Activated naive CD4-positive, alpha-beta T cell treated with anti-CD3 and anti-CD28 coated beads, Interleukin-2, amount 50 U/mL, for 72 hours (primary cell): ENCODE measurements around the gene ZCCHC7. TPM values are rescaled to one million over a fixed set of nuclear protein-coding genes. Genes with fewer than 3 reads are reported as not detected.
"Not testable (repeated sequence)": the region's sequence is repeated elsewhere in the genome, so short reads cannot be mapped to it uniquely, and the experiment has no call there.

Source experiments
- ATAC-seq, 2 donors: fragments of 150-1000 bp; cut with Tn5 transposase; 2 replicates each; pipeline ENCODE4 v1.10.0; 2021; ENCODE audit warnings: mild to moderate bottlenecking in 2 of 2, moderate library complexity in 2 of 2
- DNase-seq, 2 donors: peaks; one replicate each; pipeline ENCODE4 v3.0.0; 2021 to 2022; ENCODE audit warnings: low spot score in 2 of 2
- H3K27ac Mint-ChIP-seq, 2 donors: one replicate each; pipeline ENCODE4 v1.8.0; 2022; ENCODE audit warnings: mild to moderate bottlenecking in 2 of 2, mixed read lengths in 2 of 2
- H3K36me3 Mint-ChIP-seq, 2 donors: one replicate each; pipeline ENCODE4 v1.8.0; 2022; ENCODE audit warnings: mixed read lengths in 2 of 2
- H3K9me3 Mint-ChIP-seq, 2 donors: one replicate each; pipeline ENCODE4 v1.8.0; 2022; ENCODE audit warnings: mixed read lengths in 2 of 2
- total RNA-seq, 2 donors: library from RNA; stranded (reverse); gene quantifications; one replicate each; pipeline ENCODE4 v1.2.3, GENCODE V29; 2022

ZCCHC7 gene
- total RNA-seq, 2 donors from 2014 or later: 25.1 to 29.1 TPM

DNA sequence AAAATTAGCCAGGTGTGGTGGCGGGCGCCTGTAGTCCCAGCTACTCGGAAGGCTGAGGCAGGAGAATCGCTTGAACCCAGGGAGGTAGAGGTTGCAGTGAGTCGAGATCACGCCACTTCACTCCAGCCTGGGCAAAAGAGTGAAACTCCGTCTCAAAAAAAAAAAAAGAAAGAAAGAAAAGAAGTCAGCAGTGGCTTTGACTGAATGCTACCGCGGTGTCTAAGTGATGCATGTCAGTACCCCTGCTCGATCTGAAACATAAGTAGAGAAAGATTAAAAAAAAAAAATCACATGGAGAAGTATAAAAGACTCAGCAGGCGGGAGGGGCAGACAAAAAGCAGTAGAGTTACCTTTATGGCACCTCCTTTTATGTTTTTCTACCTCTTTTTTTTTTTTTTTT lies 182.9 kb downstream of the ZCCHC7 start:
- peaks cover 7 to 17% of the 10 kb centered on the region in 2 donors for H3K36me3 Mint-ChIP-seq
- peak overlapping the region; percentile 36 to 88 for H3K27ac Mint-ChIP-seq
- not testable (repeated sequence) for H3K9me3 Mint-ChIP-seq, ATAC-seq, DNase-seq

DNA sequence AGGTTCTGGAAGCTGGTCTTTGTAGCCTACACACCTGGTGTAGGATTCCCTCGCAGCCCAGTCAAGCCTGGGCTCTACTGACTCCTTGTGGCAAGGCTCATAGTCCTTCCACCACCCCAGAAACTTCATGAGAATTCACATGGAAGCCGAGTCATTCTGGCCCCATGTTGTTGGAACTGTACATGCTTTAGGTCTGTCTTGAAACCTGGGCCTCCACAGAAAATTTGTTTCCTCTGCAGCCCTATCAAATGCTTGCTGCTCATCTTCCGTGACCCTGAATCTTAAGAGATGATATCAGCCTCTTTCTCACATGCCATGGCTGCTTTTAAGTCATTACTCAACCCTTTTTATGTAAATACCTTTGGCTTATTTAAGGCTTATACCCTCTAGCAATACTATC lies 188.8 kb downstream of the ZCCHC7 start:
- ATAC-seq: peak; percentile 49 to 66
- Mint-ChIP-seq H3K9me3 (no peaks in the 10 kb centered on the region), H3K36me3 (peaks cover 3 to 7% of the 10 kb centered on the region in 2 donors), H3K27ac (peak overlapping the region in 1 of 2 donors; percentile 14)
- no peak for DNase-seq

DNA sequence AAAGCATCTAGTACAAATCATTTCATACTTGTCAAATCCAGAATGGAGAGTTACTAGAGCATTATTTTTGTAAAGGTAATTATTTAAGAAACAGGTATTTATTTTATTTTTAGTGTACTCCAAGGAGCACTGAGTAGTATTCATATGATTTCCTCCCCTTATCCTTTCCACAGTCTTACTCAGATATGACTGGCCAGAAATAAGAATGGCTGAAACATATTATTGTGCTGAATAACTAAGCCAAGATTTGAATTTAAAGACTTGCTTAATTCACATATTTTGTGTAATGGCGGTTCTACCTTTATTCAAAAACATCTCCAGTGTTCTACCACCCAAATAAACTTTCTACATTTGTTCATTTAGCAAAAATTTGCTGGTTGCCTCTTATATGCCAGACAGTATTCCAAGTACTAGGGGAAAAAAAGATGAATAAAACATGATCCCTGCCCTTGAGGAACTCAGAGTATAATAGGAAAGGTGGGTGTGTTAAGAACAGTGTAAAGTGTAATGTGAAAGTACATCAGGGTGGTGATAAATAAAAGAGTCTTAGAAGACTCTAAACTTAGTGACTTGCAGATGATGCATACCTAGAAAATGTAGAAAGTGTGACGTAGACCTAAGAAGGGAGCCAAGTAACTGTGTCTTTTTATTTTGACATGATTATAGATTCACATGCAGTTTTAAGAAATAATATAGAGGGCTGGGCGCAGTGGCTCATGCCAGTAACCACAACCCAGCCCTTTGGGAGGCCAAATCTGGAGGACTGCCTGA lies 191.7 kb downstream of the ZCCHC7 start:
- no peak overlapping the region for H3K27ac Mint-ChIP-seq
- no peaks in the 10 kb centered on the region for H3K36me3 Mint-ChIP-seq
- DNase-seq (no peak), ATAC-seq (no peak)
- H3K9me3 Mint-ChIP-seq: no peaks in the 10 kb centered on the region

DNA sequence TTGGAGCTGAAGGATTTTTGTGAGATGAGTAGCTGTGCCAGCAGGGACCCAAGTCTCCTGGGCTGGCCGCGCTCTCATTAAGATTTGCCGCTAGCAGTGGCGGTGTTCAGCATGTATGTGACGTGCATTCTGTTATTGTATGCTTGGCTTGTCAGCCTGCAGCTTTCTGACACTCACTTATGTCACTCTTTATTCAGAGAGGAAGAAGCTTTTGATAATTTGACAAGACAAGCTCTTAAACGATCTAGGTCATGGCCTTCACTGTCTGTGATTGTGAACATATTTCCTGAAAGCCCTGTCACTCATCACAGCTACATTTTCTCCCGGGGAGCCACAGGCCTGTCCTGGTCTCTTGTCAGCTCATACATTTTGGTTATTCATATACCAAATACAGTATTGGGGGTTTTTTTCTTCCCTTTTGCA lies 203.9 kb downstream of the ZCCHC7 start:
- Mint-ChIP-seq H3K36me3 (peaks cover 0 to 15% of the 10 kb centered on the region in 2 donors), H3K27ac (no peak overlapping the region), H3K9me3 (no peaks in the 10 kb centered on the region)
- ATAC-seq: no peak
- DNase-seq: no peak

DNA sequence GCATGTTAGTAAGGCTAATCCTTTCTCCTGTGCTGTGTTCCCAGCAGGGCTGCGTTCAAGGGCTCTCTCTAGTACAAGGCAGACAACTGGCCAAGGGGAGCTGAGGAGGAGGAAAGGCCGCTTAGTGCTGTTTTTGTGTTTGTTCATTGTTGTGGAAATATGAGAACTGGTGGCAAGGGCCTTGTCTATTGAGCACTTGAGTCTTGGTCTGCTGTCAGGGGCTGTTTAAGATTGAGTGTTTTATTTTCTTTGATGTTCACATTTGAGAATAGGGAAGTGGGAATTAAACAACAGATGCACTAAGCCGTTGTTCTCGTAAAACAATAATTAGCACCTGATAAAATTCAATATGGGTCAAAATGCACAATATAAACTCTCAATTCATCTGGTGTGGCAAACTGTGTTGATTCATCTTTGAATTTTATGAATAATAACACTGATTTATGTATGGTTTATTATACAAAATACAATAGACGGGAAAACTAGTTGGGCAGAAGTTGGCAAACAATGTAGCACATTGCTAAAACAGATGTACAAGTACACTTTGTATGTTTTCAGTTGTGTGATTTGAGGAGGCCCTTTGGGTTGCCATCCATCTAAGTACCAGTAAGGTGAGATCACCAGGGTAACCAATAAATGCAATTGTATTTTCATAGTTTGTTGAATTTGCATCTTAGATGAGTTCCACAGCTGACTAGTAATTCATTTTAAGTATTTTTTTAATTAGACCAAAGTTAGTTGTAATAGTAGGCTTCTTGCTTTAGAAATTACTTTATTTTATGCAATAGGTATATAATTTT lies 204.5 kb downstream of the ZCCHC7 start:
- H3K27ac Mint-ChIP-seq: no peak overlapping the region
- no peak for DNase-seq
- no peaks in the 10 kb centered on the region for H3K9me3 Mint-ChIP-seq
- peaks cover 0 to 10% of the 10 kb centered on the region in 2 donors for H3K36me3 Mint-ChIP-seq
- ATAC-seq: no peak

DNA sequence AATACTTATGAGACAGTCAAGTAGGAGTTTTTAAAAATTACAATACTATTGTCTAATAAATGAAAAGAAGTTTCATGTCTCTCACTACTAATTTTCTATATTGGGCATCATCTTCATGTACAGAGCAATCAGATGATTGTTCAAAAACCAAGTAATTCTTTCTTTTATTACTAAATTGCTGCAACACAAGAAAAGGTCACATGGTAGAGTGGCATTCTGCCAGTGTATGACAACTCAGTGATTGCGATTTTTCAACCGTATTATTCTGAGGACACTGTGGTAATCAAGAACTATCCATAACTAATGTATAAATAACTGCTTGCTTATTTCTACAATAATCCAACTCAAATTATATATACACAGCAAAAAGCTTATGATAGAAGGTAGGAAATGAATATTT lies 205.4 kb downstream of the ZCCHC7 start:
- Mint-ChIP-seq H3K27ac (no peak overlapping the region), H3K9me3 (no peaks in the 10 kb centered on the region), H3K36me3 (peaks cover 0 to under 1% of the 10 kb centered on the region in 2 donors)
- DNase-seq (no peak), ATAC-seq (no peak)

DNA sequence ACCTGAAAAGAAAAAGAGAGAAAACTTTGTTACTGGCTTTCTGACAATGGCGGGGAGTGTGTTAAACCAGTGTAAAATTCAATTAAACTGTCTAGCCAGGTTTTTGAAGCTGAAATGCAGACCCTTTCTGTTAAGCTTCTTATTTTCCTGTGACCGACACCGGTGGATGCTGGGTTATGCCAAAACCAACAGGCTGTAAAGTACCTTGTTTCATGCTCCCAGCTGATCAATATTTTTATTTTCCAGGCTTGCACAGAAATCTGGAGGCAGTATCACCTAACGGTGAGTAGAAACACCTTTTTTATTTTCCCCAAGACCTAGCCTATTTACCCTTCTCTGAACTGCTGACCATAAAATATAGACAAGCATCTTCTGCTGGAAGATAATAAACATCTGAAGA lies 207.2 kb downstream of the ZCCHC7 start:
- no peak overlapping the region for H3K27ac Mint-ChIP-seq

DNA sequence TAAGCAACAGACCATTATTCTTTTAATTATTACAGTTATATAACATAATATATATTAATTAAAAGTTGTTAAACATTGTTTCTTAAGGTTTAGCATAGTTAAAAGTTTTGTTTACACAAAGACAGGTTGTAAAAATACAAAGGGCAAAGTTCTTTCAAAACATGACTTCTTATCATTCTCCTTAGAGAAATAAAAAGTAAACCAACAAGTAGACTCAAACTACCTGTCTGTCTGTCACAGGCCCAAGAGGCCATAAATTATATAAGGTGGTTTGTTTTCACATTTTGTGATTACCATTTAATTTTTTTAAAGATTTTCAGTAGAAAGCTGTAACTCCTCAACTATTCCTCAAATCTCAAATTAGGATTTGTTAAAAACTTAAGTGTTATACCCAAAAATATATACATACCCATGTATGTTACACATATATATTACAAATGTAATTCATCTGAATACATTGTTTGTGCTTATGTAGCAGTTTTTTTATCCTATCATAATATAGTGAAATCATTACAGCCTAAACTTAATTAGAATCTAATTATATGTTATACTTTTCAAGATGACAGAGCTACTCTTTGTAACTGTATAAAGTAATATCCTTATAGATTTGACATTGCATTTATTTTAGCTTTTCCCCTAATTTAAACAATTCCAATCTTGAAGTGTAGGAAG lies 208.3 kb downstream of the ZCCHC7 start:
- H3K36me3 Mint-ChIP-seq: no peaks in the 10 kb centered on the region
- no peak overlapping the region for H3K27ac Mint-ChIP-seq
- ATAC-seq: no peak
- DNase-seq: no peak
- no peaks in the 10 kb centered on the region for H3K9me3 Mint-ChIP-seq

More for the DNA sequence above, 207.2 kb downstream of the ZCCHC7 start:
- no peak for ATAC-seq
- no peak for DNase-seq
- no peaks in the 10 kb centered on the region for H3K36me3 Mint-ChIP-seq
- no peaks in the 10 kb centered on the region for H3K9me3 Mint-ChIP-seq

DNA sequence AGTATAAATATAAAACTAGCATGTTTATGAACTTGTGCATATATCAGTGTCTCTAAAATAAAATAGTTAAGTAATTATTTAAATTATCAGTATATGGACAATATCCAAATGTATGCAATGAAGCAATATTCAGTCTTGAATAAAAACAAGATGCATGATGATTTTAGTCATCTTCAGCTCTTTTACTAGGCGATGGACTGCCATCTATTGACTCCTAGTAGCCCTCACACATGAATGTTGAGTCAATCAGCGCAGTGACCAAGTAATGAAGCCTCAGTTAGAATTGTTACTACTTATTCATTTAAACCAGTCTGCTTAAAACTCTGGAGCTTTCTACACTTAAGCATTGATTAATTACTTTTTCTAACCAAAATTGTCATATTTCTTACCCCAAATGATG lies 209.2 kb downstream of the ZCCHC7 start:
- Mint-ChIP-seq H3K9me3 (no peaks in the 10 kb centered on the region), H3K27ac (no peak overlapping the region), H3K36me3 (no peaks in the 10 kb centered on the region)
- ATAC-seq (no peak), DNase-seq (no peak)

DNA sequence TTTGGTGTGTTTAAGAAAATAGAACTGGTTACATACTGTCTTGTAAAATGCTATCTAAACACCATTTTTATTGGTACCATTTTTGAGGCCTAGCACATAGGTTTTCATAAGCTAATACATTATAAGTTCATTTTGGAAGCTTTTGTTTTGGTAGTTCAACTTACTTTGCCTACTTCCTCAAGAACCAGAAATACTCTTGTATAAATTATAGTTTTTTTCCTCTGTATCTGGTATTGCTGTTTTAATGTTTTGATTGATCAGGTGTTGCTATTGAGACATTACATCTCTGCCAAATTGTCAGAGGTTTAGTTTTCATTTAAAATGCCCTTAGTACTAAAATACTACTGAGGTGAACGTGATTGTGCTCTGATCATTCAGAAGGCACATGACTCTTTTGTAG lies 211.5 kb downstream of the ZCCHC7 start:
- H3K27ac Mint-ChIP-seq: no peak overlapping the region

DNA sequence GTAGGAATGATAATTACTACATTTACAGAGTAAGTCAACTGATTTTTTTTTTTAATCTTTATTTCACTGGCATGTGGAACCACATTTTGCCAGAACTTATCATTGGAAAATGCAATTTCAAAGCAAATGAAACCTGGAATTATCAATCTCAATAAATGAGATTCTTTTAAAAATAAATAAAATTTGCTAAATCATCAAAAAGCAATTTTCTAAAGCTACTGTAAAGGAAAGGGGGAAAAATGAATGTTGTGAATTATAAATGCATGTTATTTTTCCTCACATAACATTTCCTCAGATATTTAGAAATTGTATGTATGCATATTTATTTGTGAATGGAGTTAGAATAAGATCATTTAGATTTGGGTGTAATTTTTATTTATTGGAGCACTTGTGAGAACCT lies 212.2 kb downstream of the ZCCHC7 start:
- DNase-seq (no peak), ATAC-seq (no peak)
- H3K27ac Mint-ChIP-seq: no peak overlapping the region
- no peaks in the 10 kb centered on the region for H3K36me3 Mint-ChIP-seq
- no peaks in the 10 kb centered on the region for H3K9me3 Mint-ChIP-seq

More for the DNA sequence above, 211.5 kb downstream of the ZCCHC7 start:
- Mint-ChIP-seq H3K36me3 (no peaks in the 10 kb centered on the region), H3K9me3 (no peaks in the 10 kb centered on the region)
- ATAC-seq (no peak), DNase-seq (no peak)

DNA sequence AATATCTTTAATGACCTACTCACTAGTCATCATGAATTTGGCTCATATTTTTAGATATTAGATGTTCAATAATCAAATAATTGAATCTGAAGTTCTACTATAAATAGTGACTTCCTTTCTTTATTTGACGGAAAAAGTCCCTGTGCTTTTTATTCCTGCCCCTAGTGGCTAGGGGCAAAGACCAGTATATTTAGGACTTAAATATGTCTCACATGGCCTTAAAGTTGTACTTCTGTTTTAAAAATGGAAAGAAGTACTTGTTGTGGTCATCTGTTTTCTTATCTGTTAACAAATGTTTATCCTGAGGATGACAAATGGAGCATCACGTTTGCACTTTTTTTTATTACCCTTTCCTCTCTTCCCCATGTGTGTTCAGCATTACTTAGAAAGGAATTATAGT lies 212.9 kb downstream of the ZCCHC7 start:
- Mint-ChIP-seq H3K27ac (no peak overlapping the region), H3K9me3 (no peaks in the 10 kb centered on the region), H3K36me3 (no peaks in the 10 kb centered on the region)
- ATAC-seq (no peak), DNase-seq (no peak)

DNA sequence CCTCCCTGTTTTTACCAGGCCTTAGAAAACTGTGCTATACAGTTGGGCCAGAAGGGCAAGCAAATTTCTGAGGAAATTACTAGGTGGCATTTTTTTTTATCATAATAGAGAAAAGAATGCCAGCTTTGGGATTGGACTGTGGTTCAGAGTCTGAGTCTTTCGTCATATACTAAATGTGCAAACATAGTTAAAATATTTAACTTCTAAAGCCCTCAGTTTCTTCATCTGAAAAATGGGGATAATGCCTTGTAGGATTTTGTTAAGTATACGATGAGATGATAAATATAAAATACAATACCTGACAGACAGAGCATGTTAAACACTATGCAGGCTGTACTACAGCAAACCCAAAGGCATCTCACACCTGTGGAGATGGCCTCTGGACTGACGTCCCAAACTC lies 214.9 kb downstream of the ZCCHC7 start:
- DNase-seq: no peak
- ATAC-seq: no peak
- H3K36me3 Mint-ChIP-seq: no peaks in the 10 kb centered on the region
- H3K9me3 Mint-ChIP-seq: no peaks in the 10 kb centered on the region
- no peak overlapping the region for H3K27ac Mint-ChIP-seq

DNA sequence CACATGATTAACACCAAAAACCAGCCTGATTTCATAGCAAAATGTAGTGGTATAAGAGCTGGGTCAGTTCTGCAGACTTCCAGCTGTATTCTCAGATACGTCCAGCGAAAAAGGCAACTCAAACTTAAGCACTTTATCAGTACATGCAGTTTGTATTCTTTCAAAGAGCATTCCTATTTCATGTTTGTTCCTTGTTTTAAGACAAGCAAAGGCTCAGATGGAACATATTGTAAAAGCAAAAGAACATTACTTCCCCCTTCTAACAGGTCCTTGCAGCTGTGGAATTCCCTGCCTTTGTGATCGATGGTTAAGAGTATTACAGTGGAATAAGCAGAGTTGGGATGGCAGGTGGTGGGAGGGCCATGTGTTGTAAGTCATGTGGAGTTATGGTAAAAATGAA lies 215.8 kb downstream of the ZCCHC7 start:
- Mint-ChIP-seq H3K36me3 (no peaks in the 10 kb centered on the region), H3K27ac (no peak overlapping the region), H3K9me3 (no peaks in the 10 kb centered on the region)
- DNase-seq (no peak), ATAC-seq (no peak)

DNA sequence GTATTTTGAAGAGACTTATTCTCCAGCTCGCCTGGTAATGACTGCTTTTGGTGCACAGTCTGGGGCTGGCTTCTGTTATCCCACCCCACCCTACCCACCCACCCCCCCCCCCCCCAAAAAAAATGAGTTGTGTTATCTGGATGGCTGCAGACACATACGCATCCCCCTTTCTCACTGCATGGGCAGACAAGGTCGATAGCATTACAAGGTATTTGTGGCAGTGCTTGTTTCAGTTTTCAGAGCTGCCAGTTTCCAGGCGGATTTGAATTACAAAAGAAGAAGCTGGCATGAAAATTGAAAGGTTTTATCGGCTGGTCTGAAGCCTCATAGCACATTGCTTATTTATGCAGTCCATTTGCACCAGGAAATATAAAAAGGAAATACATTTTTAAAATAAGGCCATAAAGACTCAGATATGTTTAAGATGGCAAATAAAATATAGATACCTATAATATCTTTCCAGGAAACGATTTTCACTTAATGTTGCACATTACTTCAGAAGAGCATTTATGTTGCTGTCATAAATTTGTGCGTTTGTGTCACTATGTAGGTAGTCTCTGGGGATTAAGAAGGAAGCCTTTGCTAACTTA lies 217.0 kb downstream of the ZCCHC7 start:
- ATAC-seq: no peak
- Mint-ChIP-seq H3K27ac (no peak overlapping the region), H3K9me3 (no peaks in the 10 kb centered on the region), H3K36me3 (no peaks in the 10 kb centered on the region)
- DNase-seq: no peak

DNA sequence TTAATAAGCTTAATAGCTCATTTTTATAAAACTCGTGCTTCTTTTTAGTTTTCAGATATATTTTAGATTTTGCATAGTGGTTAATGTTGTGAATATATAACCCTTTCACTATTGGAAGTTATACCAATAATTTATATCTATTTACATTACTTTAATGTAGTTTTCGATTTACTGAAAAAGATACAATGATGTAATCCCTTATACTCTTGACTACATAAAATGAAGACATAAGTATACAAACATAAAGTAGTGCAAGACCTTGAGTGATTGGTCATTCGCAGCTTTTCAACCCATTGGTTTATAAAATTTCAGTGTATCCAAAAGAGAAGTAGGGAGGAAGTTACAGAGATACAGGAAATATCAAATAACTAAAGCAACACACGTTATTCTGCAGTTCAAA lies 217.8 kb downstream of the ZCCHC7 start:
- no peak for DNase-seq
- Mint-ChIP-seq H3K36me3 (no peaks in the 10 kb centered on the region), H3K27ac (no peak overlapping the region), H3K9me3 (no peaks in the 10 kb centered on the region)
- no peak for ATAC-seq

DNA sequence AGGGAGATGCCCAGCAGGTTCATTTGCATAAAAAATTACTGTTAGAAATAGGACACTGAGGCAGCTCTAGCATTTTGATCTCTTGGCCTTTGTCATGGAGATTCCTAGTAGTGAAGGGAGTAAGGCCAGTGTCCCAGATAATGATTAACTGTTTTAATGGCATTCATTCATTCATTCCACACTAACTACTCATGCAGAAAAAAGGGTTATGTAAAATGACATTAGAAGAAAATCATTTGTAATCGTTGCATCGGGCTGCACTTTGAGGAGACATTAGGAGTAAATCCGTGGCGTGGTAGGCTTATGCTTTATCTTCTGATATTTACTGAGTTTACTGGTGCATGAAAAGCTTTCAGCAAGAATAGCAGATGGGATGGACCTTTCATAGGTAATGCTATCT lies 219.5 kb downstream of the ZCCHC7 start:
- Mint-ChIP-seq H3K27ac (no peak overlapping the region), H3K9me3 (no peaks in the 10 kb centered on the region), H3K36me3 (no peaks in the 10 kb centered on the region)
- DNase-seq (no peak), ATAC-seq (no peak)
